Activated CD4-positive, CD25-positive, alpha-beta regulatory T cell treated with anti-CD3 and anti-CD28 coated beads, Interleukin-2, amount 50 U/mL, for 72 hours (primary cell): Measurements from ENCODE around the gene JUN.

Experiments used
- DNase-seq: peaks from one replicate; pipeline ENCODE4 v3.0.0; 2021

Gene JUN

GRCh38 chr1:58754683-58755467 is 29.0 kb downstream of the JUN start:
- DNase-seq, result no peak

GRCh38 chr1:58754073-58754613 is 29.7 kb downstream of the JUN start:
- DNase-seq, result no peak

- DNase-seq, result no peak
Measured at GRCh38 chr1:58753431-58753866, 30.4 kb downstream of the JUN start.

- no peak for DNase-seq
Measured at GRCh38 chr1:58749646-58750045, 34.2 kb downstream of the JUN start.

GRCh38 chr1:58748666-58749065 is 35.2 kb downstream of the JUN start:
- no peak for DNase-seq

- DNase-seq, result no peak
Measured at GRCh38 chr1:58746757-58747156, 37.1 kb downstream of the JUN start.

GRCh38 chr1:58746182-58746581 is 37.7 kb downstream of the JUN start:
- DNase-seq, result no peak

GRCh38 chr1:58745666-58746065 is 38.2 kb downstream of the JUN start:
- no peak for DNase-seq

GRCh38 chr1:58745117-58745516 is 38.7 kb downstream of the JUN start:
- no peak for DNase-seq

GRCh38 chr1:58741678-58742553 is 41.9 kb downstream of the JUN start:
- DNase-seq, result no peak

- no peak for DNase-seq
Measured at GRCh38 chr1:58739856-58740466, 43.9 kb downstream of the JUN start.

- DNase-seq, result no peak
Measured at GRCh38 chr1:58738876-58739275, 45.0 kb downstream of the JUN start.

GRCh38 chr1:58735586-58735985 is 48.3 kb downstream of the JUN start:
- DNase-seq, result no peak

- DNase-seq, result no peak
Measured at GRCh38 chr1:58734630-58735029, 49.2 kb downstream of the JUN start.

GRCh38 chr1:58732087-58732775 is 51.6 kb downstream of the JUN start:
- DNase-seq, result no peak
